RCC 7860 (cell line): ENCODE data around the gene NINL.
"Not testable (repeated sequence)": the region's sequence is repeated elsewhere in the genome, so short reads cannot be mapped to it uniquely, and the experiment has no call there.

Experiments
- DNase-seq: peaks from one replicate; pipeline ENCODE4 v3.0.0-alpha.2; 2015; ENCODE audit warnings: low spot score
- FAIRE-seq: peaks from 2 replicates; lab custom pipeline; 2012; peaks lifted over from hg19 to GRCh38; lab: Jason Lieb, UNC

NINL gene

GRCh38 chr20:25489221-25489871 is 96.0 kb downstream of the NINL start:
- FAIRE-seq (no peak), DNase-seq (no peak)

- no peak for FAIRE-seq
Observed at GRCh38 chr20:25487975-25488374, 97.4 kb downstream of the NINL start.

GRCh38 chr20:25487306-25487705 is 98.0 kb downstream of the NINL start:
- FAIRE-seq = no peak

More at GRCh38 chr20:25487975-25488374, 97.4 kb downstream of the NINL start:
- no peak for DNase-seq

GRCh38 chr20:25486377-25486776 is 99.0 kb downstream of the NINL start:
- FAIRE-seq = no peak
- no peak for DNase-seq

More at GRCh38 chr20:25487306-25487705, 98.0 kb downstream of the NINL start:
- DNase-seq = no peak

- FAIRE-seq (no peak), DNase-seq (no peak)
Observed at GRCh38 chr20:25485872-25486271, 99.5 kb downstream of the NINL start.

GRCh38 chr20:25484911-25485511 is 100.3 kb downstream of the NINL start:
- no peak for FAIRE-seq

GRCh38 chr20:25484224-25484846 is 101.0 kb downstream of the NINL start:
- FAIRE-seq (no peak), DNase-seq (no peak)

More at GRCh38 chr20:25484911-25485511, 100.3 kb downstream of the NINL start:
- DNase-seq = no peak

- FAIRE-seq (no peak), DNase-seq (no peak)
Observed at GRCh38 chr20:25483431-25484132, 101.7 kb downstream of the NINL start.

- FAIRE-seq (no peak), DNase-seq (no peak)
Observed at GRCh38 chr20:25481918-25482253, 103.4 kb downstream of the NINL start.

- FAIRE-seq = no peak
- no peak for DNase-seq
Observed at GRCh38 chr20:25481235-25481917, 104.0 kb downstream of the NINL start.

GRCh38 chr20:25480797-25481196 is 104.5 kb downstream of the NINL start:
- no peak for FAIRE-seq
- DNase-seq = no peak

- no peak for DNase-seq
Observed at GRCh38 chr20:25480156-25480555, 105.2 kb downstream of the NINL start.

GRCh38 chr20:25479638-25480037 is 105.7 kb downstream of the NINL start:
- FAIRE-seq (no peak), DNase-seq (no peak)

More at GRCh38 chr20:25480156-25480555, 105.2 kb downstream of the NINL start:
- FAIRE-seq = no peak

- no peak for DNase-seq
Observed at GRCh38 chr20:25478889-25479568, 106.3 kb downstream of the NINL start.

GRCh38 chr20:25477014-25477882 is 108.1 kb downstream of the NINL start:
- DNase-seq (no peak), FAIRE-seq (no peak)

More at GRCh38 chr20:25478889-25479568, 106.3 kb downstream of the NINL start:
- FAIRE-seq = no peak

GRCh38 chr20:25476106-25477013 is 109.0 kb downstream of the NINL start:
- DNase-seq (no peak), FAIRE-seq (no peak)

- DNase-seq, FAIRE-seq: not testable (repeated sequence)
Observed at GRCh38 chr20:25473297-25473696, 112.0 kb downstream of the NINL start.

GRCh38 chr20:25471020-25471419 is 114.3 kb downstream of the NINL start:
- FAIRE-seq (no peak), DNase-seq (no peak)
